Left forelimb (tissue), 1 donor: ENCODE measurements around the gene SEL1L.
"Not testable (repeated sequence)": the region's sequence is repeated elsewhere in the genome, so short reads cannot be mapped to it uniquely, and the experiment has no call there.

ENCODE experiments used
- DNase-seq: peaks from one replicate; pipeline ENCODE4 v3.0.0-alpha.2; 2018; ENCODE audit warnings: low spot score

SEL1L gene

DNA sequence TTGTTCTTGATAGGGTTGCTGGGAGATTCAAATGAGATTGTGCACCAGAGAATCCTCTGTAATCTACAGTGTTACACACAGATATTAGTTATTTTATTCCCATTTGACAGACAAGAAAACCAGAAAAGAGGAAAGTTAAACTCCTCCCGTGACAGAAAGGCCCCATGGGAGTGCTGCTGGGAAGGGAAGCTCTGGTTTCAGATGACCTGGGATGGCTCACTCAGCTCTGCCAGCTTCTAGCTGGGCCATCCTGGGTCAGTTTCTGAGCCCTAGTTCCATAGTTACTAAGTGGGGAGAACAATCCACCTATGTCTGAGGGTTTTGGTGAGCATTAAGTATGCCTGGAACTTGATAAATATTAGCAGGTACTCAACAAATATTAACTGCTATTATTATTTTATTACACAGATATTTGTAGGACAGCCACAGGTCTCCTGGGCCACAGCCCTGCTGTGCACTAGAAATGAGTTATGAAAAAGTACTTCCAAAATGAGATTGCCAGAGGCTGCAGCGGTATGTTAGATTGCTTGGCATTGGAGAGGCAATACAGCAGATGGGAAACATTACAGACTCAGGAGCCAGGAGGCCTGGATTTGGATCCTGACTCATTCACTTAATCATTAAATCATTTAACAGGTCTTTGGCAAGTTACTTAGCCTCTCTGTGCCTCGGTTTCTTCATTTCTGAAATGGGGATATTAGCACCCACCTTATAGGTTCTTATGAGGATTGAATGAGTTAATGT lies 86.5 kb downstream of the SEL1L start:
- DNase-seq: no peak

DNA sequence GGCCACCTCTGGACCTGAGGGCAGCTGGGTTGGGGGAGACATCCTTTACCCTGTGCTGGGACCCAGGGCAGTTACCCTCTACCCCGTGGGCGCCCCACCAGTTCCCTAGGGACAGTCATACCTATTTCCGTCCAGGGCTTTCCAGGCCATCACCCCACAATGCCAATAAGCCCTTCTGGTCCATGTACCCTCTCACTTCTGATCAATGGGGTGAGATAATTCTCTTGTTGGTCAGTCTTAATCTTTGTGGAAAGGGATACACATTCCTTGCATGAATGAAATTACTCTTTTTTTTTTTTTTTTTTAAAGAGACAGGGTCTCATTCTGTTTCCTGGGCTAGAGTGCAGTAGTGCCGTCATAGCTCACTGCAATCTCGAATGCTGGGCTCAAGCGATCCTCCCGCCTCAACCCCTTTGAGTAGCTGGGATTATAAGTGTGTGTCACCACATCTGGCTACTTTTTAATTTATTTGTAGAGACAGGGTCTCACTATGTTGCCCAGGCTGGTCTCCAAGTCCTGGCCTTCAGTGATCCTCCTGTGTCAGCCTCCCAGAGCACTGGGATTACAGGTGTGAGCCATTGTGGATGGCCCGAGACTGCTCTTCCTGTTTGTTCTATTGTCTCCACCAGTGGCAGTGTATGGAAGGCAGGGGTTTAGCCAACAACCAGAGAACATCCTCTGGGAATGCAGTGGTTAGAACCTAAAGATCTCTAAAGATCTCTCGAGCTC lies 87.2 kb downstream of the SEL1L start:
- no peak for DNase-seq

DNA sequence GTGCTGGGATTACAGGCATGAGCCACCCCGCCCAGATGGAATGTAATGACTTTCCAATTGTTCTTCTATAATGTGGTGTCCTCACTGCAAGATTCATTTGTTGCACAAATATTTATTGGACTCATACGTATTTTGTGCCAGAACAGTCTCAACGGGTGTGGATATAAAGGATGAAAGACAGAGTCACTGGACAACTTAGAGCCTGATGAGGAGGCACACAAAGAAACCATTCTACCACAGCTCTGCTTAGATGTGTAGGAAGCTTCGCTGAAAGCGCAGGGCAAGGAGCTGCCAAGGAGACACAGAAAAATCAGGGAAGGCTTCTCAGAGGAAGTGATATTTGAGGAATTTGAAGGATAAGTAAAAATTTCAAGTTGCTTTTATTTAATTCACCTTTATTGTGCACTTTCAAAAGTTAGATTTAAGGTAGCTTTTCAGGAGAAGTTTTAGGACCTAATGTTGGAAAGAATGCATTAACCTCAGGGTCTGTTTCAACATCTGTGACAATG lies 92.0 kb downstream of the SEL1L start:
- DNase-seq: no peak

DNA sequence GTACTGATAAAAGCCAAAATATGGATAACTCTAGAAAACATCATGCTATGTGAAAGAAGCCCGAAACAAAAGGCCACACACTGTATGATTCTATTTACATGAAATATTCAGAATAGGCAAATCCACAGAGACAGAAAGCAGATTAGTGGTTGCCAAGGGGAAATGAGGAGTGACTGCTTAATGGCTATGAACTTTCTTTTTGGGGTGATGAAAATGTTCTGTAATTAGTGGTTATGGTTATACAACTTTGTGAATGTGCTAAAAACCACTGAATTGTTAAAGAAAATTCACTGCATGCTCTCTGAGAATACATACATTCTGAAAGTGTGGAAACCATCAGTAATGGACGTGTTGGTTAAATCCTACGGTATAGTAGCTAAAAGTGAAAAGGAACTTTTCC lies 93.6 kb downstream of the SEL1L start:
- DNase-seq: no peak

DNA sequence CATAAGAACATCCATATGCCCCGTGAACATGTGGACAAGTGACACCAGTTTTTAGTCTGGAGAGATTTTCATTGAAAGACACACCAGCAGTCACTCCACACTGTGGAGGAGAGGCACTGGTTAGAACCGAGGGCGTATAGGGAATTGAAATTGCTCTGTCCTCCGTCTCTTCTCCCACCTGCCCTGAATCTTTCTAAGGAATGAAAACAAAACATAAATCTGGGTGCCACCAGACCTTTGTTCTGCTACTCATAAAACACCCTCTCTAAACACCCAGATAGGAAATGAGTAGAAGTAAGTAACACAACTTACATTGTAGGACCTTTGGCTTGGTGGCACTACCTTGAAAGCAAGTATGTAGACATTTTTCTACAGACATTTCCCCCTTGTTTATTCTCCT lies 96.4 kb downstream of the SEL1L start:
- DNase-seq: no peak

DNA sequence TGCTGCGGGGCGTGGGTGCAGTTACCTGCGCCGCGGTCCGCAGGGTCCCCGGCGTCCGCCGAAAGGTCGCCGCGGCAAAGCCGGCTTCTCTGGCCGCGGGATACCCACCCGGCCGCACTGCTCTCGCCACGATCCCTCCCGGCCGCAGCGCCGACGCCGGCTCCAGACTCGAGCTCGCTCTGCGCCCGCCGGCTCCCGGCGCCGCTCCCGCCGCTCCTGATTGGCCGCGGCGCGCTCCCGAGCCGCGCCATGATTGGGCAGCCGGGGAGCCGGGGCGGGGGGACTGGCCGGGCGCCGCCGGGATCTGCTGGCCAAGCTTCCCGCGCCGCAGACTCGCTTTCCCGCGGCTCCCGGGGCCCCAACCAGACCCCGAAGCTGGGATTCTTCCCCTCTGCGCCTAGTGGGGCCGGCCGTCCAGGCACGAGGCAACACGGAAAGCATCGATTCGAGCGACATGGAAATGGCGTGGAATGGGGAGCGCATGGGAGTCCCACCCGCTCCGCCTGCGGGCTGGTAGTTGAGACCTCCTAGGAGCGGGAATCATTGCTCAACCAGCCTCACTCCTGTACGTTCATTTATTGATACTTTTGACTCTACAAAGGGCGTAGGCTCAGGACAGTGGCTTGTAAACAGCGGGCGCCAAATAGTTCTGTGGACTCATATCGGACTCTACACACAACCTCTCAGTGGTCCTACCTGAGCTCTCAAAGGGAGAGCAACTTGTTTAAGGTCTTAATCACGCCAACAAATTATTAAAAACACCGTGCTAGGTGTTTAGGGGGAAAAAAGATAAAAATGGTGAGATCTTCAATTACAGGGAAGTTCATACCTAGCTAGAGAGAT lies 97.1 kb downstream of the SEL1L start:
- peak; percentile 87 for DNase-seq

DNA sequence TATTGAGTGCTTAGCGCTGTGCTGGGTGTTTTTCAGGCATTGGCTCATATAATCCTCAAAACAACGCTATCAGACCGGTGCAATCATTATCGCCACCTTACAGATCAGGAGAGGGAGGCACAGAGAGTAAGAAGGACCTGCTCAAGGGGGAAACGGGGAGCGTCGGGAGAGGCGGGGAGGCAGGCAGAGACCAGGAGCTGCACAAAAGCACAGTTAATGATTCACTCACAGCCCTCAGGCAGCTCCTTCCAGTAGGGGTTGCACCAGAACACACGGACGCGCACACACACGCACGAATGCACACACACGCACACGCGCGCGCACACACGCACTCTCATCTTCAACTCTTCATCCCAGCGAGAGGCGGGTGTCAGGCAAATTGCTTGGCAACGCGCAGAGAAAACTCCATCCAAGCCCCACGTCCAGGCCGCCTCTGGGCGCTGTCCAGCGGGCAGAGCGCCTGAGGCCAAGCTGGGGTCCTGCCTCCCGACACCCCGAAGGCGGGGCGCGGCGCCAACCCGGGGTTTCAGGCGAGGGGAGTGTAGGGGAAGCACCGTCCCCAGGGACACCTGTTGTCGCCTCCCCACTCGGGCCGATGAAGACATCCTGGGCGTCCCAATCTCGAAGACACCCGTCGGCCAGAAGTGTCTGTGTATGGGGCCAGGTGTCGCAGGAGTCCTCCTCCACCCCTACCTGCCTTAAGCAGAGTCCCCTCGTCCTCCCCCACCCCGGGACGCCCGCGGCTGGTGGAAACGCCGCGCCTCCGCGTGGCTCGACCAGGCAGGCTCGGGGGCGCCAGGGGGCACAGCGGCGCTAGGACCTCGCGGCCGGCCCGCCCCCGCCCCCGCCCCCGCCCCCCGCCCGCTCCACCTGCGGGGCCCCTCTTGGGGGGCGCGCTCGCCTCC lies 98.0 kb downstream of the SEL1L start:
- peak; percentile 79 for DNase-seq

DNA sequence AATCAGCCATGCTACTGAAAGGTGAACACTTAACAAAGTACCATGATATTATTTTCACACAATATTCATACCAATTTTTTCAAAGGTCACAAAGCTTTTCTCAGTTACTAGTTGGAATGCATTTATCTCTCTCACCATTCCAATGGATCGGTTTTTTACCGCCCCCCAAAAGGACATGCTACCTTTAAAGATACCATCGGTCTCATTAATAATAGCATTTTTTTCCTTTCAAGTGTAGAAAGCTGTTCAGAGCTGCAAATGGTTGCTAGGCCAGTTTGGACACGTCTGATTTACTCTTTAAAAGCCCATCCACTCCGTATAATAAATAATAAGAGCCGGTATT lies 98.6 kb downstream of the SEL1L start:
- DNase-seq: no peak

DNA sequence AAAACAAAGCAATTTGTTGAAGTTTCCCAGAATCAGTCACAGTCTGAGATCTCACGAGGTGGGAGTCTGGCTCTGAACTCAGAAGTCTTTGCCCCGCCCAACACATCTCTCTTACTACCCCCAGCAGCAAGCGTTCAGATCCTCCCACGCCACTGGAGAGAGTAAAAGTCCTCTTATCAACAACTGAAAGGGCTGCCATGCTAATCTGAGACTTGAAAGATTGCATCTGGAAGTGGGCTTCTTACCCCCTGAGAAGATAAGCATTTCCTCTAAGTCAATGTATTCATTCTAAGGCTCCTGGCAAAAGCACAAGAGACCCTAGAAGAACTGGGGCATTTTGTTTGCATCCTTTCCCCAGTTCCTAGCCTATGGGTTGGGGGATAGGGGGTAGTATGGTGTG lies 99.4 kb downstream of the SEL1L start:
- no peak for DNase-seq

DNA sequence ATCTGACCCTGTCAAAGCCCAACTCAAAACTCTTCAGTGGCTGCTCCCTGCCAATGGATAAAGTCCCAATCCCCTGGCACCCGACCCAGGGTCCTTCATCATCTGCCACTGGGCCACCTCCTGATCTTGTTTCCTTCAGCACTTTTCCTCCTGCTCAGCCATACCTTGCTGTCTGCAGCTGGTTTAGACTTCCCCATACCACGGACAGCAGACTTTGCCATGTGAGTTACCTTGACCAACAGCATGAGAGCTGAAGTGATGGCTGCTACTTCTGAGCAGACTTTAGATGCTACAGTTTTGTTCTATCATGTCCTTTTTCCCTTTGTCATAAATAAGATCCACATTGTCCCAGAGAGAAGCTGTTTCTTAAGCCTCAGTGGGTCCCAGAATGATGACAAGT lies 100.3 kb downstream of the SEL1L start:
- no peak for DNase-seq

DNA sequence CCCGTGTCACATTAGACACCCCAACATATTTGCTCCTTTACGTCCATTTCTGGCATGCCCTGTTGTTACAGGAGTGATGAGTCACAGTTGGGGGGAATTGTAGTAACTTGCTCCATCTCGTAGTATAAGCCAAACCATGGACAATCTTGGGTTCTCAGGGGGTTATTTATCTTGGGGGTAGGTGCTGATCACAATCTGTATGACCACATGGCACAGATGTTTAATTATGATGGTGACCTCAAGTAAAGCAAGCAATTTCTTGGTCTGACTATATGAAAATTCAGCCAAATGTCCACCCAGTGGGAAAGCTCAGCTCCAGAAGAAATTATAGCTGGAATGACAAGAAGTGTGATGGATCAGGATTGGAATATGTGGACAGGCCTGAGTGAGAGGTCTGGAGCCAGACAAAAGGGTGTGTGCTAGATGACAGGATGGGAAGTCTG lies 101.4 kb downstream of the SEL1L start:
- DNase-seq: no peak

DNA sequence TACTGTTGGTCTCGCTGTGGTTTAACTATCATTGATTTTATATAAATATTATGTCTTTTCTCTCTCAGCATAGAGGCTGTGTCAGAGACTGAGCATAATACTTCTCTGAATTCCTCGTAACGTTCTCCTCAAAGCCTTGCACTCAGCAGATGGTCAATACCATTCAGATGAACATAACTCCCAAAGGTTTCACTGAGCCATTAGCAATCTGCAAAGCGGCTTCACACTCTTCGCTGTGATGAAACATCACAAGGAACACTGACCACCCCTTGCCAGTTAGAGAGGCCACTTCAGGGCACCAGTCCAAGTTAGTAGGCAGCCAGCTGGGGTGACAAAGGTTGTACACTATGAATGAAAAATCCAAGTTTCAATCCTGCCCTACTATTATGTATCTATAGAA lies 103.4 kb downstream of the SEL1L start:
- no peak for DNase-seq

DNA sequence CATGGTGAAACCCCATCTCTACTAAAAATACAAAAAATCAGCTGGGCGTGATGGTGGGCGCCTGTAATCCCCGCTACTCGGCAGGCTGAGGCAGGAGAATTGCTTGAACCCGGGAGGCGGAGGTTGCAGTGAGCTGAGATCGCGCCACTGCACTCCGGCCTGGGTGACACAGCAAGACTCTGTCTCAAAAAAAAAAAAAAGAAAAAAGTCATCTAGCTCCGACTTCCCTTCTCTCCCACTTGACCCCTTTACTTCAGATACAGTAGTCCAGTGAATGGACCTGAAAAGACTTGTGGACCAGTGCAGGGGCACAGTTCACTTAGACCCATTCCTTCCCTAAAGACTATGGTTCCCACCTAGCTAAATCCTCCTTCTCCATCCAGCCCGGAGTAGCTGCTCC lies 103.9 kb downstream of the SEL1L start:
- DNase-seq: not testable (repeated sequence)

DNA sequence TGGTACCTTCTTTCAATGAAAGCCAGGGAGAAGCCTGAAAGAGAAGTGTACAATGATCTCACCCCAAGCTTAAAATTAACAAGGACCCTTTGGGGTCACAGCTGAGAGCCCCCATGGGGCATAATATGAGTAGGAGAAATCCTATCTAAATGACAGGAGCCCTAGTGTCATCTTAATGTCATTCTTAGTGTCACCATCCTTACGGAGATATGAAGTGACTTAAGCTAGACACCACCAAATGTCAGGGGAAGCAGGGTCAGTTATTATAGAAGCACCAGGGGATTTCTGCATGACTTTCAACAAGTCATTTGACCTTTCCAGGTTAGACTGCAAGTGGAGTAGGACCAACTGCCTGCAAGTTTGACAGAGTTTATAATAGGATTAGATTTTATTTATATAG lies 104.6 kb downstream of the SEL1L start:
- DNase-seq: no peak

DNA sequence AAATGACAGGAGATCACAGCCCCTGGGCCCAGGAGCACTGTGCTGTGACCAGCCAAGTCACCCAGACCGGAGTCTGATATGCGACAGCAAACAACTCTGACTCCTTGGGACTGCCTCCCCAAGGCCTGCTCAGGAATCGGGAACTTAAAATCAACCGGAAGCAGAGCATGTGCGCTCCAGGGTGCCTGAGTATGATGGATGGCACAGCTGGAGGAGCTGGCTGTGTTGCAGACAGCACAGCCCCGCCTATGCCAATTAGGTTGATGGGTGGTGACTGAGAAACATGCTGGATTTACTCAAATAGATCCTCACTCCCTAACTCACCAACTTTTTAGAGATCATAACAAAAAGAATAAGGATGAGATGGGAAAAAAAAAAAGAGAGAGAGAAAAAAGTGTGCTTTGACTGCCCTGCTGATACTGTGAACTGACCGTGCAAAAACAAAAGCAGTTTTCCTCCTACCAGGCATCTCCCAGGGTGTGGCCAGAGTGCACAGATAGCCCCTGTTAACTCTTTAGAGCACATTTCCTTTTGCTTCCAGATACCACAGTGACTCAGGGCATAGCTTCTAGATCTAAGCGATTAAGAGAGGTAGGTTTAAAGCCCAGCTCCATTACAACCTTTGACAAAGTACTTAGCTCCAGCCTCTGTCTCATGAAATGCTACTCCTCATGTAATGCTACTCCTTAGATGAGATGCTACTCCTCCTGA lies 106.2 kb downstream of the SEL1L start:
- DNase-seq: no peak

DNA sequence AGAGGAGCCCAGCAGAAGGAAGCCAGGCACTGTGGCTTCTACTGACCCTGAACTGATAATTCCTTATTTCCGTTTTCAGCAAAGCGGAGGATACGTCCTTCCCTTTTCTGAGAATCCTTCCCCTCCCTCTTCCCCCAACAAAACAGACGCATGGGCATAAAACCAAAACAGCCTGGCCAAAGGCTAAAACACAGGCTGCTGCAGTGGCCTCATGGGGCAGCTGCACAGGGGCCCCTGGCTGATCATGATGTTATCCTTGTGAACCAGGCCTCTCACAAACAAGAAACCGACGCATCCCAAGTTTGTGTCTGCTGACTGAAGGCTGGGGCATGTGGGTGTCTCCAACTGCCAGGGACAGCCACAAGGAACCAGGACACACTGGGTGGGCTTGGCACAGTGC lies 110.1 kb downstream of the SEL1L start:
- DNase-seq: no peak
